GM12875 (cell line): ENCODE results near the gene RGS7.
"Not testable (repeated sequence)": the region's sequence is repeated elsewhere in the genome, so short reads cannot be mapped to it uniquely, and the experiment has no call there.

Experiments used
- H3K4me3 ChIP-seq: one replicate; pipeline ENCODE4 v1.5.1; 2011; ENCODE audit warnings: low read depth, low read length, control low read depth
- CTCF ChIP-seq: IDR thresholded peaks from 2 replicates; pipeline ENCODE4 v1.5.1; 2011; ENCODE audit warnings: low read depth, mild to moderate bottlenecking, control low read depth, inconsistent platforms, low read length, moderate library complexity, borderline replicate concordance; ENCODE audit not compliant: insufficient read depth

RGS7 gene

GRCh38 chr1:241143765-241144442 is 213.1 kb downstream of the RGS7 start:
- H3K4me3 ChIP-seq, result no peak overlapping the region
- TF ChIP-seq CTCF, result no peak

GRCh38 chr1:241142493-241142892 is 214.5 kb downstream of the RGS7 start:
- TF ChIP-seq CTCF, result no peak

GRCh38 chr1:241141646-241142045 is 215.4 kb downstream of the RGS7 start:
- not testable (repeated sequence) for H3K4me3 ChIP-seq

More at GRCh38 chr1:241142493-241142892, 214.5 kb downstream of the RGS7 start:
- no peak overlapping the region for H3K4me3 ChIP-seq

- no peak overlapping the region for H3K4me3 ChIP-seq
- TF ChIP-seq CTCF, result no peak
Measured at GRCh38 chr1:241140670-241141069, 216.3 kb downstream of the RGS7 start.

- H3K4me3 ChIP-seq, result no peak overlapping the region
- TF ChIP-seq CTCF, result no peak
Measured at GRCh38 chr1:241139047-241139446, 218.0 kb downstream of the RGS7 start.

GRCh38 chr1:241138248-241138647 is 218.8 kb downstream of the RGS7 start:
- no peak overlapping the region for H3K4me3 ChIP-seq
- no peak for TF ChIP-seq CTCF

- H3K4me3 ChIP-seq, result no peak overlapping the region
- no peak for TF ChIP-seq CTCF
Measured at GRCh38 chr1:241136389-241136788, 220.6 kb downstream of the RGS7 start.

- TF ChIP-seq CTCF, result no peak
- H3K4me3 ChIP-seq, result no peak overlapping the region
Measured at GRCh38 chr1:241131636-241132194, 225.3 kb downstream of the RGS7 start.
